WERI-Rb-1 (cell line): Measurements from ENCODE around the gene MEIS2.
A peak's percentile ranks its signal among the peaks of the same experiment; 100 is the strongest.

Source experiments
- DNase-seq: peaks from one replicate; pipeline ENCODE4 v3.0.0-alpha.2; 2020
- H3K27ac ChIP-seq: fragments of 250-450 bp; sonication (Bioruptor Pico); 2 replicates; pipeline ENCODE4 v1.5.1; 2020; ENCODE audit warnings: mild to moderate bottlenecking, moderate library complexity
- H3K27me3 ChIP-seq: fragments of 250-450 bp; sonication (Bioruptor Pico); 2 replicates; pipeline ENCODE4 v1.5.1; 2021; ENCODE audit warnings: mild to moderate bottlenecking, low read depth, moderate library complexity; ENCODE audit not compliant: insufficient read depth, severe bottlenecking
- H3K36me3 ChIP-seq: fragments of 250-450 bp; sonication (Bioruptor Pico); 2 replicates; pipeline ENCODE4 v1.5.1; 2020; ENCODE audit warnings: mild to moderate bottlenecking, moderate library complexity
- H3K4me3 ChIP-seq: 2 replicates; pipeline ENCODE4 v1.5.1; 2011; ENCODE audit warnings: low read depth, mild to moderate bottlenecking, control low read depth, low read length
- H3K9me3 ChIP-seq: fragments of 250-450 bp; sonication (Bioruptor Pico); 2 replicates; pipeline ENCODE4 v1.5.1; 2021; ENCODE audit warnings: mild to moderate bottlenecking, moderate library complexity; ENCODE audit not compliant: severe bottlenecking
- TF ChIP-seq, protein P1 (sequence below): IDR thresholded peaks from 2 replicates; pipeline ENCODE4 v1.5.1; 2011; ENCODE audit warnings: low read depth, mild to moderate bottlenecking, control low read depth, inconsistent platforms, low read length

MEIS2 gene

DNA sequence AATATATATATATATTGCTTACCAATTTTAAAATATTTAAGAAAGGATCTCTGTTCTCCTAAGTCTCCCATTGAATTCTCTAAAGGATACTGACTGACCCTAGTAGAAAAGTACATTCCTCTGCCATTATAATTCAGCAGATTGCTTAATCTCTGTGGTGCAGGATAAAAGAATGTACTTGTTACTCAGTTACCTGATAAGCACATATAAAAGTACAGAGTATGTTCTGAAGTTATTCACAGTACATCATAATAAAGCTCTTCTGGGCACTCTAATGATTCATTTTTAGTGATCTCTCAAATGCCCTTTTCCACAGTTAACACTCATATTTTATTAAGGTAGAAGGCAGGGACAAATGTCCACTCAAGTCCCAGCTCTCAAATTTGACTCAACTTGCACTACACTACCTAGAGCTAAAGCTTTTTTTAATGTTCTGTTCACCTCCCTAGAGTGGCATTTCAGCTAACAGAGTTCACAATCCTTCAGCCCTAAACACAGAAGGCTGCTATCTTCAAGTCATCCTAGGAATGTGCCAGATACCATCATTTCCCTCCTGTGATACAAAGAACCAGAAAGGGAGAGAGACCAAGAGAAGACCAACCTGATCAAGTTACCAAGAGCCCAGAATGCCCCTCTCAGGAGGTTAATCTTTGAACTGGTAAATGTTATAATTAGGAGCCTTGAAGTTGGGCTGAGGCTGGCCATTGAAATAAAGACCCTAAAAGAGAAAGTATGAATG, 53.3 kb downstream of the MEIS2 start:
- H3K36me3 ChIP-seq, result peaks cover 57% of the 10 kb centered on the region
- no peaks in the 10 kb centered on the region for H3K27me3 ChIP-seq
- TF ChIP-seq, protein P1, sequence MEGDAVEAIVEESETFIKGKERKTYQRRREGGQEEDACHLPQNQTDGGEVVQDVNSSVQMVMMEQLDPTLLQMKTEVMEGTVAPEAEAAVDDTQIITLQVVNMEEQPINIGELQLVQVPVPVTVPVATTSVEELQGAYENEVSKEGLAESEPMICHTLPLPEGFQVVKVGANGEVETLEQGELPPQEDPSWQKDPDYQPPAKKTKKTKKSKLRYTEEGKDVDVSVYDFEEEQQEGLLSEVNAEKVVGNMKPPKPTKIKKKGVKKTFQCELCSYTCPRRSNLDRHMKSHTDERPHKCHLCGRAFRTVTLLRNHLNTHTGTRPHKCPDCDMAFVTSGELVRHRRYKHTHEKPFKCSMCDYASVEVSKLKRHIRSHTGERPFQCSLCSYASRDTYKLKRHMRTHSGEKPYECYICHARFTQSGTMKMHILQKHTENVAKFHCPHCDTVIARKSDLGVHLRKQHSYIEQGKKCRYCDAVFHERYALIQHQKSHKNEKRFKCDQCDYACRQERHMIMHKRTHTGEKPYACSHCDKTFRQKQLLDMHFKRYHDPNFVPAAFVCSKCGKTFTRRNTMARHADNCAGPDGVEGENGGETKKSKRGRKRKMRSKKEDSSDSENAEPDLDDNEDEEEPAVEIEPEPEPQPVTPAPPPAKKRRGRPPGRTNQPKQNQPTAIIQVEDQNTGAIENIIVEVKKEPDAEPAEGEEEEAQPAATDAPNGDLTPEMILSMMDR, result no peak
- no peak for DNase-seq
- H3K27ac ChIP-seq, result peak overlapping the region; percentile 23; the same call in 1 of the 2 replicates
- no peak overlapping the region for H3K4me3 ChIP-seq
- no peaks in the 10 kb centered on the region for H3K9me3 ChIP-seq

- H3K27ac ChIP-seq, result peak overlapping the region; percentile 65
- no peaks in the 10 kb centered on the region for H3K27me3 ChIP-seq
- DNase-seq, result peak; percentile 37
- TF ChIP-seq, protein P1, result no peak
- peak overlapping the region; percentile 8; the same call in 1 of the 2 replicates for H3K4me3 ChIP-seq
- no peaks in the 10 kb centered on the region for H3K9me3 ChIP-seq
- H3K36me3 ChIP-seq, result peaks cover 55% of the 10 kb centered on the region
These were observed 54.2 kb downstream of the MEIS2 start for GRCh38 chr15:37045859-37046740.

DNA sequence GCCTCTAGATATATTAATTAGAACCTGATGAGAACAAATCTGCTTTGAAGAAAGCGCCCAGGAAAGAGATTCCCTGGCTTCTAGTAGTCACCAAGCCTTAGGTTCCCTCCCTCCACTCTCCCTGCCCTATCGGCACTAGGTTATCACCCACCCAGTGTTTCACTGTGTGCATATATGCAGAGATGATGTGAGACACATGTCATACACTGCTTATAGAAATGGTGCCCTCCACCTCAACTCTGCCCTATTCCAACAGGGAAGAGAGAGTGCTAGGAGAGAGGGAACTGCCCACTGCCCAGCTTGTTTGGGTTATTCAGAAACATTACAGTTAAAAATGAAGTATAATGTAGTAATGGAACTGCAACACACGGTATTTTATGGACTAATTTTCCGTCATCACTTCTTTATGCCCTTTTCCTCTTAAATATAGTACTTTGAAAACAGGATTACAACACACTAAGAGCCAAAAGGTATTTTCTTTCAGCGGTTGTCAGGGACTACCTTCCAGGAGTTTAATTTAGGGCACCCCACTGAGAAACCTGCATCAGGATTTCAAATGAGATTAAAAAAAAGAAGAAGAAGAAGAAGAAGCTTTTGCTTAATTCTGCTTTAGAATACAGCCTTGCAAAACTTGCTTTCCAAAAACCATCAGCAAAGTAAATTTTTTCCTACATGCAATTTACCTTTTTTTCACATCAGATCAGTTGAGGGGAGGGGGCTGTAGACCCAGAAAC, 55.3 kb downstream of the MEIS2 start:
- H3K36me3 ChIP-seq, result peaks cover 53% of the 10 kb centered on the region
- no peaks in the 10 kb centered on the region for H3K9me3 ChIP-seq
- no peaks in the 10 kb centered on the region for H3K27me3 ChIP-seq
- no peak overlapping the region for H3K4me3 ChIP-seq
- TF ChIP-seq, protein P1, result no peak
- DNase-seq, result no peak
- H3K27ac ChIP-seq, result peak overlapping the region; percentile 65

DNA sequence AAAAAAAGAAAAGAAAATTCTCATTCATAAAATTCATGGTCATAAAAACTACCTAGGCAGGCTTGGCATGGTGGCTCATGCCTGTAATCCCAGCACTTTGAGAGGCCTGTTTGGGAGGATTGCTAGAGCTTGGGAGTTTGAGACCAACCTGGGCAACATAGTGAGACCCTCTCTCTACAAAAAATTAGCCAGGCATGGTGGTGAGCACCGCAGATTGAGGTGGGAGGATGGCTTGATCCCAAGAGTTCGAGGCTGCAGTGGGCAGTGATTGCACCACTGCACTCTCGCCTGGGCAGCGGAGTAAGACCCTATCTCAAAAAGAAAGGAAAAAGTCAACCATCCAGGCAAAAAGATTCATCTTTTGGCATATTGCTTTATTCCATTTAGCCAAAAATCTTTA, 58.5 kb downstream of the MEIS2 start:
- Histone ChIP-seq H3K27ac (no peak overlapping the region), H3K36me3 (peaks cover 70% of the 10 kb centered on the region), H3K27me3 (no peaks in the 10 kb centered on the region), H3K4me3 (no peak overlapping the region), H3K9me3 (no peaks in the 10 kb centered on the region)
- TF ChIP-seq, protein P1, result no peak
- no peak for DNase-seq

DNA sequence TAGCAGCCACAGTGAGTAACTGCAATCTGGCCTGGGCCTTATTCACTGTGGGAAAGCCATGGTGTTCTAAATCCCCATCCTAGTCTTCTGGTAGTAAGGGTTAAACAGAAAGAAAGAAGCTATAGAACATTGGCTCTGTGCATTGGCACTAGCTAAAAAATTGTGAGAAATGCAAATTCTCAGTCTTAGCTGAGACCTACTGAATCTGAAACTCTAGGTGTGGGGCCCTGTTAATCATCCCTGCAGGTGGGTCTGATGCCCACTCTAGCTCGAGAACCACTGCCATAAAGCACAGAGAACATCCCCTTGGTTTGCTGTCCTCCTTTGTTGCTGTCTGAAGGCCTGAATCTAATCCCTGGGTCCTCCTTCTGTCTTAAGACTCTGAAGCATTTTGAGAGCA, 59.3 kb downstream of the MEIS2 start:
- DNase-seq, result no peak
- TF ChIP-seq, protein P1, result no peak
- Histone ChIP-seq H3K9me3 (no peaks in the 10 kb centered on the region), H3K27ac (peak overlapping the region; percentile 36), H3K36me3 (peaks cover 78% of the 10 kb centered on the region), H3K27me3 (no peaks in the 10 kb centered on the region), H3K4me3 (no peak overlapping the region)
